ENCODE data around the gene MRNIP. TPM values are rescaled to one million over a fixed set of nuclear protein-coding genes. Genes with fewer than 3 reads are reported as not detected.

Gene MRNIP
- polyA plus RNA-seq, 2 of the 4 experiments (the other 2 are of a cell fraction), result 21.4 to 29.7 TPM

- ChIA-PET CTCF (no interaction called here), POLR2A (no interaction called here)
- WGBS (ENCODE audit: missing lambda C conversion rate), result 80% methylated on average over 4 of the region's 4 CpGs
- no peak overlapping the region for H3K27ac ChIP-seq
- peaks cover 40% of the 10 kb centered on the region for H3K9me3 ChIP-seq
- H3K4me3 ChIP-seq, result no peak overlapping the region
- DNase-seq (ENCODE audit: low read depth in 1 of 2, low spot score in 1 of 2), result no peak
- FAIRE-seq, result no peak
- no peaks in the 10 kb centered on the region for H3K4me1 ChIP-seq
- TF ChIP-seq FOSL2 (IDR thresholded peaks at IDR 0.05) (no peak), FOSL2 (CRISPR knock-in tag; IDR thresholded peaks at IDR 0.05) (no peak), KDM5A (IDR thresholded peaks at IDR 0.05) (no peak), KDM1A (IDR thresholded peaks at IDR 0.05; ENCODE audit: low read depth) (no peak), RFX5 (IDR thresholded peaks at IDR 0.05) (no peak), HOXB13 (CRISPR knock-in tag; IDR thresholded peaks at IDR 0.05; ENCODE audit: low read depth) (no peak), ZNF302 (CRISPR knock-in tag; IDR thresholded peaks at IDR 0.05) (no peak), EP300 (IDR thresholded peaks at IDR 0.05) (no peak), POLR2AphosphoS2 (conservative IDR thresholded peaks at IDR 0.05; ENCODE audit: low read length) (no peak), RAD21 (conservative IDR thresholded peaks at IDR 0.05 in 1 of 2, IDR thresholded peaks at IDR 0.05 in 1 of 2) (no peak), MAFK (IDR thresholded peaks at IDR 0.05; ENCODE audit: partially characterized antibody) (no peak), CBX8 (IDR thresholded peaks at IDR 0.05) (no peak), PHF8 (IDR thresholded peaks at IDR 0.05; ENCODE audit: borderline replicate concordance, low read depth) (no peak), CBX2 (IDR thresholded peaks at IDR 0.05; ENCODE audit: borderline replicate concordance, low read depth) (no peak), MAZ (IDR thresholded peaks at IDR 0.05; ENCODE audit: borderline replicate concordance, low read depth, low read length) (no peak)
- TF ChIP-seq, protein P1, sequence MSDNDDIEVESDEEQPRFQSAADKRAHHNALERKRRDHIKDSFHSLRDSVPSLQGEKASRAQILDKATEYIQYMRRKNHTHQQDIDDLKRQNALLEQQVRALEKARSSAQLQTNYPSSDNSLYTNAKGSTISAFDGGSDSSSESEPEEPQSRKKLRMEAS (IDR thresholded peaks at IDR 0.05), result no peak
- TF ChIP-seq, protein P2, sequence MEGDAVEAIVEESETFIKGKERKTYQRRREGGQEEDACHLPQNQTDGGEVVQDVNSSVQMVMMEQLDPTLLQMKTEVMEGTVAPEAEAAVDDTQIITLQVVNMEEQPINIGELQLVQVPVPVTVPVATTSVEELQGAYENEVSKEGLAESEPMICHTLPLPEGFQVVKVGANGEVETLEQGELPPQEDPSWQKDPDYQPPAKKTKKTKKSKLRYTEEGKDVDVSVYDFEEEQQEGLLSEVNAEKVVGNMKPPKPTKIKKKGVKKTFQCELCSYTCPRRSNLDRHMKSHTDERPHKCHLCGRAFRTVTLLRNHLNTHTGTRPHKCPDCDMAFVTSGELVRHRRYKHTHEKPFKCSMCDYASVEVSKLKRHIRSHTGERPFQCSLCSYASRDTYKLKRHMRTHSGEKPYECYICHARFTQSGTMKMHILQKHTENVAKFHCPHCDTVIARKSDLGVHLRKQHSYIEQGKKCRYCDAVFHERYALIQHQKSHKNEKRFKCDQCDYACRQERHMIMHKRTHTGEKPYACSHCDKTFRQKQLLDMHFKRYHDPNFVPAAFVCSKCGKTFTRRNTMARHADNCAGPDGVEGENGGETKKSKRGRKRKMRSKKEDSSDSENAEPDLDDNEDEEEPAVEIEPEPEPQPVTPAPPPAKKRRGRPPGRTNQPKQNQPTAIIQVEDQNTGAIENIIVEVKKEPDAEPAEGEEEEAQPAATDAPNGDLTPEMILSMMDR (IDR thresholded peaks at IDR 0.05), result no peak
- TF ChIP-seq, protein P3, sequence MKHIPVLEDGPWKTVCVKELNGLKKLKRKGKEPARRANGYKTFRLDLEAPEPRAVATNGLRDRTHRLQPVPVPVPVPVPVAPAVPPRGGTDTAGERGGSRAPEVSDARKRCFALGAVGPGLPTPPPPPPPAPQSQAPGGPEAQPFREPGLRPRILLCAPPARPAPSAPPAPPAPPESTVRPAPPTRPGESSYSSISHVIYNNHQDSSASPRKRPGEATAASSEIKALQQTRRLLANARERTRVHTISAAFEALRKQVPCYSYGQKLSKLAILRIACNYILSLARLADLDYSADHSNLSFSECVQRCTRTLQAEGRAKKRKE (CRISPR knock-in tag; IDR thresholded peaks at IDR 0.05; ENCODE audit: low read depth), result no peak
- no peak for ATAC-seq
- H3K4me2 ChIP-seq, result no peak overlapping the region
Observed at GRCh38 chr5:179882338-179882737, 23.7 kb upstream of the MRNIP start.

GRCh38 chr5:179880848-179881590, 22.4 kb upstream of the MRNIP start:
- TF ChIP-seq KDM1A (IDR thresholded peaks at IDR 0.05; ENCODE audit: low read depth) (no peak), FOXS1 (CRISPR knock-in tag; IDR thresholded peaks at IDR 0.05) (no peak), JUNB (IDR thresholded peaks at IDR 0.05) (no peak), PHF8 (IDR thresholded peaks at IDR 0.05; ENCODE audit: borderline replicate concordance, low read depth) (no peak), FOSB (CRISPR knock-in tag; IDR thresholded peaks at IDR 0.05) (no peak), CBX2 (IDR thresholded peaks at IDR 0.05; ENCODE audit: borderline replicate concordance, low read depth) (no peak), CEBPB (IDR thresholded peaks at IDR 0.05) (no peak), HOXA7 (CRISPR knock-in tag; IDR thresholded peaks at IDR 0.05) (no peak)
- TF ChIP-seq, protein P4, sequence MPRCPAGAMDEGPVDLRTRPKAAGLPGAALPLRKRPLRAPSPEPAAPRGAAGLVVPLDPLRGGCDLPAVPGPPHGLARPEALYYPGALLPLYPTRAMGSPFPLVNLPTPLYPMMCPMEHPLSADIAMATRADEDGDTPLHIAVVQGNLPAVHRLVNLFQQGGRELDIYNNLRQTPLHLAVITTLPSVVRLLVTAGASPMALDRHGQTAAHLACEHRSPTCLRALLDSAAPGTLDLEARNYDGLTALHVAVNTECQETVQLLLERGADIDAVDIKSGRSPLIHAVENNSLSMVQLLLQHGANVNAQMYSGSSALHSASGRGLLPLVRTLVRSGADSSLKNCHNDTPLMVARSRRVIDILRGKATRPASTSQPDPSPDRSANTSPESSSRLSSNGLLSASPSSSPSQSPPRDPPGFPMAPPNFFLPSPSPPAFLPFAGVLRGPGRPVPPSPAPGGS (IDR thresholded peaks at IDR 0.05), result no peak
- TF ChIP-seq, protein P5, sequence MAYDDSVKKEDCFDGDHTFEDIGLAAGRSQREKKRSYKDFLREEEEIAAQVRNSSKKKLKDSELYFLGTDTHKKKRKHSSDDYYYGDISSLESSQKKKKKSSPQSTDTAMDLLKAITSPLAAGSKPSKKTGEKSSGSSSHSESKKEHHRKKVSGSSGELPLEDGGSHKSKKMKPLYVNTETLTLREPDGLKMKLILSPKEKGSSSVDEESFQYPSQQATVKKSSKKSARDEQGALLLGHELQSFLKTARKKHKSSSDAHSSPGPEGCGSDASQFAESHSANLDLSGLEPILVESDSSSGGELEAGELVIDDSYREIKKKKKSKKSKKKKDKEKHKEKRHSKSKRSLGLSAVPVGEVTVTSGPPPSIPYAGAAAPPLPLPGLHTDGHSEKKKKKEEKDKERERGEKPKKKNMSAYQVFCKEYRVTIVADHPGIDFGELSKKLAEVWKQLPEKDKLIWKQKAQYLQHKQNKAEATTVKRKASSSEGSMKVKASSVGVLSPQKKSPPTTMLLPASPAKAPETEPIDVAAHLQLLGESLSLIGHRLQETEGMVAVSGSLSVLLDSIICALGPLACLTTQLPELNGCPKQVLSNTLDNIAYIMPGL (CRISPR knock-in tag; IDR thresholded peaks at IDR 0.05; ENCODE audit: borderline replicate concordance), result no peak
- TF ChIP-seq, protein P1 (IDR thresholded peaks at IDR 0.05), result no peak
- CTCF ChIA-PET, result no interaction called here
- POLR2A ChIA-PET, result no interaction called here

More at GRCh38 chr5:179880848-179881590, 22.4 kb upstream of the MRNIP start:
- no peak overlapping the region for H3K4me2 ChIP-seq
- DNase-seq (ENCODE audit: low read depth in 1 of 2, low spot score in 1 of 2), result no peak
- no peak for FAIRE-seq
- 92% methylated on average over 25 of the region's 25 CpGs for WGBS (ENCODE audit: missing lambda C conversion rate)
- H3K4me1 ChIP-seq, result no peaks in the 10 kb centered on the region
- no peak overlapping the region for H3K27ac ChIP-seq
- no peak overlapping the region for H3K4me3 ChIP-seq
- H3K9me3 ChIP-seq, result peaks cover 37% of the 10 kb centered on the region
- no peak for ATAC-seq
